GM12865 (cell line): ENCODE data around the gene KRT4.

Source experiments
- DNase-seq: peaks from one replicate; pipeline ENCODE4 v3.0.0; 2010; ENCODE audit warnings: low read depth
- H3K4me3 ChIP-seq: 2 replicates; pipeline ENCODE4 v1.5.1; 2011; ENCODE audit warnings: mild to moderate bottlenecking, low read depth, low read length, control low read depth
- TF ChIP-seq, protein P1 (sequence below): IDR thresholded peaks from 2 replicates; pipeline ENCODE4 v1.5.1; 2011; ENCODE audit warnings: low read length, control low read depth, low read depth, inconsistent platforms; ENCODE audit not compliant: insufficient read depth; ENCODE audit errors: missing control alignments

KRT4 gene

DNA sequence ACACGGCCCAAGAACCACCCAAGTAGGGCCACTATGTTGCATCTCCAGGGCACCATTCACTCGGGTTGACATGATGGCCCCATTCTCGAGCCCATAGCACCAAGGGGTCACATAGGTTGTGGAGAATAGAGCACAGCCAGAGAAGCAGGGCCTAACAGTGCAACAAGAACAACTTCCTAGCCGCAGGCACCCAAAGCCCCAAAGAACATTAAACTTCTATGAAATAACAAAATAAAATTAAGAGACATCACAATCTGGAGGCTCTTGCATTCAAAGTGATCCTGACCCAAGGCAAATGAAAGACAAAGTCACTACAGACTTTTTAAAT lies 1.9 kb downstream of the KRT4 start:
- H3K4me3 ChIP-seq, result no peak overlapping the region
- TF ChIP-seq, protein P1, sequence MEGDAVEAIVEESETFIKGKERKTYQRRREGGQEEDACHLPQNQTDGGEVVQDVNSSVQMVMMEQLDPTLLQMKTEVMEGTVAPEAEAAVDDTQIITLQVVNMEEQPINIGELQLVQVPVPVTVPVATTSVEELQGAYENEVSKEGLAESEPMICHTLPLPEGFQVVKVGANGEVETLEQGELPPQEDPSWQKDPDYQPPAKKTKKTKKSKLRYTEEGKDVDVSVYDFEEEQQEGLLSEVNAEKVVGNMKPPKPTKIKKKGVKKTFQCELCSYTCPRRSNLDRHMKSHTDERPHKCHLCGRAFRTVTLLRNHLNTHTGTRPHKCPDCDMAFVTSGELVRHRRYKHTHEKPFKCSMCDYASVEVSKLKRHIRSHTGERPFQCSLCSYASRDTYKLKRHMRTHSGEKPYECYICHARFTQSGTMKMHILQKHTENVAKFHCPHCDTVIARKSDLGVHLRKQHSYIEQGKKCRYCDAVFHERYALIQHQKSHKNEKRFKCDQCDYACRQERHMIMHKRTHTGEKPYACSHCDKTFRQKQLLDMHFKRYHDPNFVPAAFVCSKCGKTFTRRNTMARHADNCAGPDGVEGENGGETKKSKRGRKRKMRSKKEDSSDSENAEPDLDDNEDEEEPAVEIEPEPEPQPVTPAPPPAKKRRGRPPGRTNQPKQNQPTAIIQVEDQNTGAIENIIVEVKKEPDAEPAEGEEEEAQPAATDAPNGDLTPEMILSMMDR, result no peak
- no peak for DNase-seq

DNA sequence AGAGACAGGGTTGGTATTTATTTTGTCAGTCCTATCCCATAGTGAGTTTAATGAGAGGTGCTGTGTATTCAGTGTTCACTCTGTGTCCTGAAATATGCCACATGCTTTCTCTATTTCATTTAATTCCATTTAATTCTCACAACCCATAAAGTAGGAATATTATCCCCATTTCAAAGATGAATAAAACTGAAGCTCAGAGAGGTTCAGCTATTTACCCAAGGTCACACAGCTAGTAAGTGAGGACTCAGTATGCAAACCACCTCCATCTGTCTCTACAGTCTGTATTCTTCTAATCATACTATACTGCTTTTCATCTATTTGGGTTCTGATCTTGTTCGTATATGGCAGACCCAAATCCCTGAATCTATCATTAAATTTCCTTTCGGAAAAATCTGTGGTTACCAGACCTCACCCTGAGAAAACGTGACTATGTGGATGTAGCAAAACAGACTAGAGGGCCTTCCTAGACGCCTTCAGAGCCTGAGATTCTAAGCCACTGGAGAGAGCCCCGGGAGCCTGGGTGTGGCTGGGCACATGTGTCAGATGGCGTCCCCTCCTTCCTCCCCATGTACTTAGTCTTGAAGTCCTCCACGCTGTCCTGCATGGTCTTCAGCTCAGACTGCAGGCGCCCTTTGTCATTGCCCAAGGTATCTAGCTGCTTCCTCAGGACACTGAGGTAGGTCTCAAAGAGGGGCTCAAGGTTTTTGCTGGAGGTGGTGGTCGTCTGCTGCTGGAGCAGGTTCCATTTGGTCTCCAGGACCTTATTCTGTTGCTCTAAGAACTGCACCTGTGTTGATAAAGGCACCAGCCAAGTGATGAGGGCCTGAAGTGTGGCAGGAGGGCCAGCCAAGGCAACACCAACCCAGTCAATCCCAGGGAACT lies 2.5 kb downstream of the KRT4 start:
- no peak overlapping the region for H3K4me3 ChIP-seq
- TF ChIP-seq, protein P1, result no peak
- DNase-seq, result no peak

DNA sequence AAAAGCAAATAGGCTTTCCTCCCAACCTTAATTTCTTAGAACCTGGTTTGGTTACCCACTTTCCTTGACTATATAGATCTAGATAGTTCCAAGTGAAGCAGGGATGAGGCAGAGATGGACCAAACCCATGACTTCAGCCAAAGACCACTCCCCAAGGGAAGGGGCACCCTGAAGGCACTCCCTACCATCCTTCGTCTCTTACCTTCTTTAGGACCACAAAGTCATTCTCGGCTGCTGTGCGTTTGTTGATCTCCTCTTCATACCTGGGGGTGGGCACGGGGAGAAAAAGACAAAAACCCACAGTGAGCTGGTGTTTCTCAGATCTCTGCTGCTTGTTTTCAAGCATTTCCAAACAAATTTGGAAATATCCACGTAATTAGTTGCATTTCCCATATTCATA lies 3.4 kb downstream of the KRT4 start:
- no peak overlapping the region for H3K4me3 ChIP-seq
- TF ChIP-seq, protein P1, result no peak

DNA sequence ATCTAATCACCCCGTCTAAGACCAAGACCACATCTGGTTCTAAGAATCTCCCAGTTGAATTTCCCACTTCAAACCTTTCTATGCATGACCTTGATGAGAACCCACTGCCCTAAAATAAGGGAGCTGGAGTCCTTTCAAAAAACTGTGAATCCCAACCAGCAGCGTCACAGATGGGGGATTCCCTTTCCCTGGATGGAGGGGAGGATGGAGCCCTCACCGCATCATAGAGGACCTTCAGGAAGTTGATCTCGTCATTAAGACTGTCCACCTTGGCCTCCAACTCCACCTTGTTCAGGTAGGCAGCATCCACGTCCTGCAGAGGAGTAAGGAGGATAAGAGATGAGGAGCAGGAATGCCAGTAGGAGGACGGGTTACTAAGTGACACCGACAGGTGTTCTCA lies 4.8 kb downstream of the KRT4 start:
- no peak for DNase-seq
- no peak overlapping the region for H3K4me3 ChIP-seq
- TF ChIP-seq, protein P1, result no peak

More for the DNA sequence above, 3.4 kb downstream of the KRT4 start:
- no peak for DNase-seq

DNA sequence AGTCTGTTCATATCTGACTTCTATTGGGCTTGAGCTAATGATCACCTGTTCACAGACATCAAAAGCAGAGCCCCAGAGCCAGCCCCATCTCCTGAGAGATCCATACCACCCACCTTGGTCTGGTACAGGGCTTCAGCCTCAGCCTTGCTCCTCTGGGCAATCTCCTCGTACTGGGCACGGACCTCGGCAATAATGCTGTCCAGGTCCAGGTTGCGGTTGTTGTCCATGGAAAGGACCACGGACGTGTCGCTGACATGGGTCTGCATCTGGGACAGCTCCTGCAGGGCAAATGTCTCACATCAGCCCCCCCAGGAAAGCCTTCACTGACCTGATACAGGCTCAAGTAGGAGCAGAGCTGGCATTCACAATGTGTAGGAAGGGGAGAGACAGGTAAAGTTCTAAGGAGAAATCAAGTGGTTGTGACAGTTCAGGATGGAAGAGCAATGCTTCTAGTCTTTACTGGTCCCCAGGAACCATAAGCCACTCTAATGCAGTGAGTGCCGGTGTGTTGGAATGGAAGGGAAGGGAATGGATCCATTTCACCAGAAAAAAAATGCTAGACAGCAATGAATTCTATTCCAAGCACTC lies 5.2 kb downstream of the KRT4 start:
- TF ChIP-seq, protein P1, result no peak
- DNase-seq, result no peak

DNA sequence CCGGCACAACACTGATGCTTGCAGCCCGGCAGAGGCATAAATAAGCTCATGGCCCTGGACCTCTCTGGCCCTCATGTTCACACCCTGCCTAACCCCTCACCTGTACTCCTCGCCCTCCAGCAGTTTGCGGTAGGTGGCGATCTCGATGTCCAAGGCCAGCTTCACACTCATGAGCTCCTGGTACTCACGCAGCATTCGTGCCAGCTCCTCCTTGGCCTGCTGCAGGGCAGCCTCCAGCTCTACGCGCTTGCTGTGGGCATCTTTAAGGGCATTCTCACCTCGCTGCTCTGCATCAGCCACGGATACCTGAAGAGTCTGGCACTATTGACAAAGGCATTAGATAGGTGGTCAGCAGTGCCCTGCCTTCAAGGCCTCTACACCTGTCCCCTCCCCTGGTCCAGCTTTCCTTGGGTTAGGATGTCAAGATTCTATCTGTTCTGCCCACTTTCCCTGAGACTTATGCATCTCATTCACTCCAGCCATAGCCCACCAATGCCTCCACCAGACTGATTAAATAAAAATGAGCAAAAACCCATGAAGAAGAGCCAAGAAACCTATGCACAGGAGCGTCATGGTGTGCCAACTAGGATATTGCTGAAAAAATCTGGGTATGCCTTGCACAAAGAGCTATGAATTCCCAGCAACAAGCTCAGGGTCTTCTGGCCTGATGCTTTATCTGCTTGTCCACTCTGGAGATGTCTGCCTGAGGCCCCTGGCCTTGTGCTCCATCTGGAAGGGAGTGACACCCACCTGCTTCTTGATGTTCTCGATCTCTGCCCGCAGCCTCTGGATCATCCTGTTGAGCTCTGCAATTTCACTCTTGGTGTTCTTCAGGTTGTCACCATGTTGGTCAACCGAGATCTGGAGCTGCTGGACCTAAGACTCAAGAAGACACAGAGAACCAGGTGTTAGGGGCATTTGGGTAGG lies 6.1 kb downstream of the KRT4 start:
- H3K4me3 ChIP-seq, result no peak overlapping the region
- TF ChIP-seq, protein P1, result no peak
- DNase-seq, result no peak

More for the DNA sequence above, 5.2 kb downstream of the KRT4 start:
- H3K4me3 ChIP-seq, result no peak overlapping the region
